ENCODE measurements around the gene PDCL2.

DNA sequence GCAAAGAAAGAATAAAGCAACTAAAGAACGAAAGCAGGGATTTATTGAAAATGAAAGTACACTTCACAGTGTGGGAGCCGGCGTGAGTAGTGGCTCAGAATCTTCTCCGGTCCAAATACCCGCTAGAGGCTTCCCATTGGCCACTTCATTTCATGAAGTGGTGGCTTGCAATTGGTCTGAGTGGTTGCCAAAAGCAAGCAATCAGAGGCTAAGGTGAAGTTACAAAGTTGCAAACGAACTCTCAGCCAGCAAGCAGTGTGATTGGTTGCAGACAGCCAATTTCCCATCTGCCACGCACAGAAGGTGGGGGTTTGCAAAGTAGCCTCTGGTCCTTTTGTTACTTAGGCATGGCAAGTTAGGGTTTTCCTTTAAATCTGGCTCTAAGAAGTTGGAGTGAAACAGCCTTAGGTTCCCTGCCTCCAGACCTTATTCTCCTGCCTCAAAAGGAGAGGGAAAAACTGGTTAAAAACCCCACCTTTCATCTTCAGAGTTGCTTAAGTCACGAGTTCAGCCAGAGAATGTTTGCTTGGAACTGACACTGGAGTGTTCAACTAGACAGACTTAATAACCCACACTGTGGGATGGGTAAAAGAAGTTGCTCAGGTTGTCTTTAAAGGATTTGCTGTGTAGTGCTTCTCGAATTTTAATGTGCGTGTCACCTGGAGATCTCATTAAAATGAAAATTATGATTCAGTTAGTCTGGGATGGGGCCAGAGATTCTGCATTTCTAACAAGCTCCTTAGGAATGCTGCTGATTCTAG, 38.4 kb downstream of the PDCL2 start:
- TF ChIP-seq PPARA (CRISPR knock-in tag; IDR thresholded peaks at IDR 0.05; ENCODE audit: borderline replicate concordance) (no peak), GLIS3 (CRISPR knock-in tag; IDR thresholded peaks at IDR 0.05) (no peak), PATZ1 (CRISPR knock-in tag; IDR thresholded peaks at IDR 0.05; ENCODE audit: borderline replicate concordance) (no peak), TOX (CRISPR knock-in tag; IDR thresholded peaks at IDR 0.05; ENCODE audit: borderline replicate concordance) (no peak), ZC3H10 (CRISPR knock-in tag; IDR thresholded peaks at IDR 0.05) (no peak), ZNF8 (CRISPR knock-in tag; IDR thresholded peaks at IDR 0.05) (no peak)

All from SK-N-SH treated with all-trans-retinoic acid at 6 μM for 48 hours (cell line).